Measurements from ENCODE around the gene CSNK1G1.

Gene CSNK1G1

DNA sequence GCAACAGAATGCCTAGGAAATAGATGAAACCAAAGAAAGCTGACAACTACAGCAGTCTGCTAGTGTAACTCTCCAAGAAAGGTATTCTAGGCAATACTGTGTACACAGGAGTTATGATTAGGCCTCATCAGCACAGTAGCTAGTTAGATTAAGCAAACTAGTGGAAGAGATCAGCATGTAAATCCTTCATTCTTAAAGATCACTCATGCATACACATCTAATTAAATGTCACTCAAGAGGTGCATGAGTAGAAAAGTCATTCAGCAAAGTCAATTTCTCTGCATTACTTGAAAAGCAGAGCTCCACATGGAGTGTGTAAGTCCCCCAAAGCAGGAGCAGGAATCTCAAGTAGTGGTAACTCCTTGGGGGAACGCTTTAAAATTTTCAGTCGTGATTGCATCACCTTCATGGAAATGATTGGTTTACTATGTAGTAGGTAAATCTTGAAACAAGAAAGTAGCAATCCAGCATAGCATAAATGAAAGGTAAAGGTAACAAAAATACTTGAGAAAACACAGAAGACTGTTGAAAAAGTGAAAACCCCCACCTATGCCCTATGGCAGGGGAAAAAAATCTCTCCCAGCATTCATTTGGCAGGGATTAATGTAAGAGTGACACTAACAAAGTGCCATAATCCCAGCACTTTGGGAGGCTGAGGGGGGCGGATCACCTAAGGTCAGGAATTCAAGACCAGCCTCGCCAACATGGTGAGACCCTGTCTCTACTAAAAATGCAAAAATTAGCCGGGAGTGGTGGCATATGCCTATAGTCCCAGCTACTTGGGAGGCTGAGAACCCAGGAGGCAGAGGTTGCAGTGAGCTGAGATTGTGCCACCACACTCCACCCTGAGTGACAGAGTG, 163.8 kb downstream of the CSNK1G1 start:
- H3K4me3 ChIP-seq (ENCODE audit: low read length) = no peak overlapping the region
- TF ChIP-seq, protein P1, sequence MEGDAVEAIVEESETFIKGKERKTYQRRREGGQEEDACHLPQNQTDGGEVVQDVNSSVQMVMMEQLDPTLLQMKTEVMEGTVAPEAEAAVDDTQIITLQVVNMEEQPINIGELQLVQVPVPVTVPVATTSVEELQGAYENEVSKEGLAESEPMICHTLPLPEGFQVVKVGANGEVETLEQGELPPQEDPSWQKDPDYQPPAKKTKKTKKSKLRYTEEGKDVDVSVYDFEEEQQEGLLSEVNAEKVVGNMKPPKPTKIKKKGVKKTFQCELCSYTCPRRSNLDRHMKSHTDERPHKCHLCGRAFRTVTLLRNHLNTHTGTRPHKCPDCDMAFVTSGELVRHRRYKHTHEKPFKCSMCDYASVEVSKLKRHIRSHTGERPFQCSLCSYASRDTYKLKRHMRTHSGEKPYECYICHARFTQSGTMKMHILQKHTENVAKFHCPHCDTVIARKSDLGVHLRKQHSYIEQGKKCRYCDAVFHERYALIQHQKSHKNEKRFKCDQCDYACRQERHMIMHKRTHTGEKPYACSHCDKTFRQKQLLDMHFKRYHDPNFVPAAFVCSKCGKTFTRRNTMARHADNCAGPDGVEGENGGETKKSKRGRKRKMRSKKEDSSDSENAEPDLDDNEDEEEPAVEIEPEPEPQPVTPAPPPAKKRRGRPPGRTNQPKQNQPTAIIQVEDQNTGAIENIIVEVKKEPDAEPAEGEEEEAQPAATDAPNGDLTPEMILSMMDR (conservative IDR thresholded peaks at IDR 0.05; ENCODE audit: low read length) = no peak
- no peak for DNase-seq (ENCODE audit: low read depth)

DNA sequence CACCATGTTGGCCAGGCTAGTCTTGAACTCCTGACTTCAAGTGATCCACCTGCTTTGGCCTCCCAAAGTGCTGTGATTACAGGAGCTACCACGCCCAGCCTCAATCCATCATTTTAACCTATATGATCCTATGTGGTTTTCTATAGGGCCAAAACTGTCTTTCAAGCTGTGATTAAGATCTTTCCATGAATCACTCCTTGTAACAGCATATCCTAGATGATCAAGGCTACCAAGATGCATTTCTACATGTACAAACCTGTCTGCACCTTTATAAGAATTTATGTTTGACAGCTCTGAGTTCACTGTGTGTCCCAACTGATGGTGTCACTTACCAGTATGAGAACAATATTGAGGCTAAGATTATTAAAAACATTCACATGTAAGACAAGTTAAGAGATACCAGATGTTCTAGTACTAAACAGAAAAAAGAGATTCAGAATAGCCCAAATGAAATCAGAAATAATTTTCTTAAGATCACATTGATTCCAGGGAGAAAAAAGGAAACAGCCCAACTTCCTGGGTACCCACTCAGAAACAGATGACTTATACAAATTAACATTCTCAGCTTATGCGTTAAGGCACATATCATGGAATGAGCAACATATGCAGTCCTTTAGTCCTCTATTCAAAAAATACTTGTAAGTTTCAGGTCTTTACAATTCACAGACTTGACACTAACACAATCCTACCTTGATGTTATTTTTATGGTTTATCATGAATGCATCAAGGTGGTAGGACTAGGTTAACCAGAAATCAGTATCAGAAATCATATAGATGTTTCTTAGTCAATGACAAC, 168.4 kb downstream of the CSNK1G1 start:
- no peak overlapping the region for H3K4me3 ChIP-seq (ENCODE audit: low read length)
- TF ChIP-seq, protein P1 (conservative IDR thresholded peaks at IDR 0.05; ENCODE audit: low read length) = no peak
- DNase-seq (ENCODE audit: low read depth) = peak; percentile 25

DNA sequence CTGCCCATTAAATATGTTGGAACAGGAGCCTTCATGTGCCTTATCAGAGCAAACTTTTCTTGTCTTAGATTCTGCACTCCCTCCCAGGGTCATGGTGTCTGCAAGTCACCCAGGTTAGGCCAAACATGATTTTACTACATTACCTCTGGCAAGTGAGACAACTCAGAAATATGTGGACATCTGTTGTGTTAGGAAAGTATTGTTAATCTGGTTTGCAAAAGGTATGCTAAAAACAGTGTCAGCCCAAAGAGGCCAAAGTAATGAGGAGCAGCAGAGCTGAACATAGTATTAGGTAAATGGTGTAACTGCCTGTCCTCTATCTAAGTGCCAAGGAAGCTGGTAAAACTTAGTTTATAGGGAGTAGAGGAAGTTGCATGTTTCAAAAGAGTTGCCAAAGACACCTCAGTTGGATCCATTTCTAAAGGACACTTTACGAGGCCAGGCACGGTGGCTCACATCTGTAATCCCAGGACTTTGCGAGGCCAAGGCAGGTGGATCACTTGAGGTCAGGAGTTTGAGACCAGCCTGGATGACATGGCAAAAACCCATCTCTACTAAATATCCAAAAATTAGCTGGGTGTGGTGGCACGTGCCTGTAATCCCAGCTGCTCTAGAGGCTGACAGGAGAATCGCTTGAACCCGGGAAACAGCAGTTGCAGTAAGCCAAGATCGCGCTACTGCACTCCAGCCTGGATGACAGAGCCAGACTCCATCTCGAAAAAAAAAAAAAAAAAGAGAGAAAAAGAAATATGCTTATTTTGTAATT, 170.6 kb downstream of the CSNK1G1 start:
- TF ChIP-seq, protein P1 (conservative IDR thresholded peaks at IDR 0.05; ENCODE audit: low read length) = no peak

DNA sequence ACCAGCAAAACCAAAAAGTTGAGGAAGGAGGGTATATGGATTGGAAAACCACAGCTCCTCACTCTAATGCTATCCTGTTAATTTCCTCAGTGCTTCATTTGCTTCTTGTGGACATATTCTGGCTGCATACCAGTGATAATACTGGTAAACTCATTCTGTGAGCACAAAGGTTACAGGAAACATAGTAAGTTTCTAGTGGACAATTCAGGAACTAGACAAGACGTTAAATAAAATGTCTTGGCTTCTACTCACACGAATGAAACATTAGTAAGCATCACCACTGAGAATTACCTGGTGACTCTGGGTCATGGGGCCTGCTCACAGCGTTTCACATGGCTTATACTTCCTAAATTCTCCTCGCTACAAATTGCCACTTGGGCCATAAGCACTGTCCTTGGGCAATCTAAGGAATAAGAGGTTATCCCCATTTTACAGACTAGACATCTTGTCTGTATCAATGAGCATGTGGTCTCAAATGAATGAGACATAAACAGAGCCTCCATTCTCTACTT, 173.1 kb downstream of the CSNK1G1 start:
- no peak overlapping the region for H3K4me3 ChIP-seq (ENCODE audit: low read length)
- DNase-seq (ENCODE audit: low read depth) = no peak
- TF ChIP-seq, protein P1 (conservative IDR thresholded peaks at IDR 0.05; ENCODE audit: low read length) = no peak

More for the DNA sequence above, 170.6 kb downstream of the CSNK1G1 start:
- H3K4me3 ChIP-seq (ENCODE audit: low read length) = no peak overlapping the region
- DNase-seq (ENCODE audit: low read depth) = no peak

DNA sequence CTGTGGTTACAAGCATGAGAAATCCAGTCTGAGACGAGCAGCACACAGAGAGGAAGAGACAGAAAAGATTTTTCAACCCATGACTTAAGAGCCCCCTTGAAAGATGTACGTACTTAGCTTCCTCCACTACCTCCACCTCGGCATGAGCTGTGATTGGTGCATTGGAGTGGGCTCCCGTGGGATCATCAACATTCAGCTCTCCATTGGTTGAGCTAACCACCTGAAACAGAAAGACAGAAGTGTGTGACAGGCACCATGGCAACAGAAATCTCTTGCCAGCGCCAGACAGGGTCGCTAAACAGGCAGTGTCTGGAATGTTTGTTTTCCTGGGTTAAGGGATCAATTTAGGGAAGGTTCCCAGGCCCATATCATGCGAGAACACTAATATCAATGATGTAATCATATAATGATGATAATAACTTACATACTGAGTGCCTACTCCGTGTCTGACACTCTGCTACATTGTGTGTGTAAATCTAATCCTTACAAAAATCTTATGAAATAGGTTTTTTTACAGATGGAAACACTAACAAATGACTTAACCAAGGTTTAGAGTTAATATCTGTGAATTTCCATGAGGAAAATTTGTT, 175.6 kb downstream of the CSNK1G1 start:
- no peak for DNase-seq (ENCODE audit: low read depth)
- TF ChIP-seq, protein P1 (conservative IDR thresholded peaks at IDR 0.05; ENCODE audit: low read length) = no peak
- no peak overlapping the region for H3K4me3 ChIP-seq (ENCODE audit: low read length)

DNA sequence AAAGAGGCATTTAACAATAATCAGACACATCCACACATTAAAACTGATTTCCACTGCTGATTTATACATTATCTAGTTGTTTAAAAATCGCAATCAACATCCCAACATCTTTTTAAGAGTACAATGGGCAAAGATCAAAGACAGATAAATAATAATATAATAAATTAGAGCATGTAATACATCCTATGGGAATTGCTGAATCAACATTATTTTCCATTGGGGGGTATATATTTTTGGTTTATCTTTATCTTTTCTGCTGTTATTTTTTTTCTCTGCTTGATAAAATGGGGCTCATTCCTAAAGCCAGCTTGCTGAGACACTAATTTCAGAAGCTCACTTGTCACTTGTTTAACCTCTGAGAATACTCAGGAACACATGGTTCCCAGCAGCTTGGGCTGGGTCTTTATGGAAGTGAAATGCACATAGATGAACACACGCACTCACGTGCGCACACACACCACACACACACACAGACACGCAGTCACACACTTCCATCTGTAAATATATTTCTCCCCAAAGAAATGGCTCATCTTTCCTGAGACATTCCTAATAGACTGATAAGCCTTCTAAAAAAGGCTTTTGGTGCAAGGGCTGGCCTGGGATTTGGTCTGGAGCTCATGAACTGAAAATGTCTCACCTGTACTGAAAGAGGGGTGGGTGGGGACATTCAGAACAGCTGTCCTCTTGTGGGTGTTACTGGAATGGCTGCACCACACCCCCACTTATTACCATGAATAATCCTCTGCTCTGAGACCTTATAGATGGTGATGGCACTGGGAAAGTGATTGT, 189.7 kb downstream of the CSNK1G1 start:
- no peak overlapping the region for H3K4me3 ChIP-seq (ENCODE audit: low read length)
- DNase-seq (ENCODE audit: low read depth) = no peak
- TF ChIP-seq, protein P1 (conservative IDR thresholded peaks at IDR 0.05; ENCODE audit: low read length) = no peak

Measured in AG10803 (cell line).